Fibroblast of skin of back (primary cell): ENCODE measurements around the gene NRXN3.

Experiments used
- DNase-seq: peaks from one replicate; pipeline ENCODE4 v3.0.0-alpha.2; 2013

Gene NRXN3

DNA sequence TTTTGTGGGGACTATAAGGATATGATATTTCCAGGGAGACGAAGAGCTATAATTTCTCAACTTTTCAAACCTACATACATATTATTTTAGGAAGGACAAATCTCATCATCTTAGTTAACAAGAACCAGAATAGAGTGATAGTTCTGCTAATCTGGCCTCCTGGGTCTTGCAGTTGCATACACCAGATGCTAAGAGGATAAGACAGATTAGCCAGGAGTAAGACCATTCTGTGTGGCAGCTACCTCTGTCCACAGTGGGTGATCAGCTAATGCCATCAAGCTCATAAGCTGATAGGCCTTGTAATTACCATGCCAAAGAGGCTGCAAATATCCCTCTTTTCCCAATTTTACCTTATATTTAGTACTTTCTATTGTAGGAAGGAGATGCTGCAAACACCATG, 776.8 kb downstream of the NRXN3 start:
- no peak for DNase-seq

DNA sequence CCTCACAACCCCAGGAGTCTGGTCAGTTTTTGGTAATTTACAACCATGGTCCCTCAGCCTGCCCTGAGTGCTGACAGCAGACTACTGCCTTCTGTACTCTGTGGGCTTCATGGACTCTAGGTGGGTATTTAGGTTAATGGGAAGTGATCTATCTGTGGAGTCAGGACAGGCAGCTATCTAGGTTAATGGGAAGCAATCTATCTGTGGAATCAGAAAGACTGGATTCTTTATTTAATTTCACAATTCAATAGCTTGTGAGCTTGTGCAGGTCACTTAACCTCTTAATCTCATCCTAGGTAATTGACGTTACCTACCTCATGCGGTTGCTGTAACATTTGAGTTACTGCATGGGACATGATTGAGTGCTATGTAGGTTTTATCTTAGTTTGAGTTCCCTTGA, 777.5 kb downstream of the NRXN3 start:
- no peak for DNase-seq

DNA sequence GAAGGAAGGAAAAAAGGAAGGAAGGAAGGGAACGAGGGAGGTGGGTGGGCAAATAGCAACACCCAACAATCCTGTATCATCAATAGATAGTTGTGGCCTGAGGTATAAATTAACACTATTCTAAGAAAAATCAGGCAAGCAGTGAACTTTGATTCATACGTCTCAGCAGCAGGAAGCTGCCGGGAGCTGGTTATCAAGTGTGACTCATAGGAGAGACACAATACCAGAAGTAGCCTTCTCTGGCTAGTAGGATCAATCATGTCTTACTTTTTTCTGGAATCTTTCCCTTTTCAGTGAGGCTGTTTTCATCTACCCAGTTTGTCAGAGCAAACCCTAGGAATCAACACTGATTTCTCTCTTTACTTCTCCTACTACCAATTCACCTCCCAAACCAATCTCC, 780.5 kb downstream of the NRXN3 start:
- DNase-seq = peak; percentile 61

DNA sequence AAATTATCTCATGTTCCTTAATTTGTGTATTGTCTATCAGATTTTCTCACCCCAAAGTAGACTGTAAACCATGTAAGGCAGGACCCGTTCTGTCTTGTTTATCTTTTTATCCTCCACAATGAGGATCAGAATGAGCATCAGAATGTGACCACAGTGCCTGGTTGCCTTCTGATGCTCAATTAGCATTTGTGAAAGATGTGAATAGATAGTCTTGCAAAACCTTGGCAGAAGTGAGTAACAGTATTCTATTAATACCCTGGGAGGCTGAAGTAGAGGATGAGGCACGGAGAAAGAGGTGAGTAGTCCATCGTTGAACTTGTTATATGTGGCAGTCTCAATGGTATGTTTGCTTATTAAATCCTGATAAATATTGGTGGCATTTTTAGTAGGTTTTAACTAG, 781.4 kb downstream of the NRXN3 start:
- no peak for DNase-seq

DNA sequence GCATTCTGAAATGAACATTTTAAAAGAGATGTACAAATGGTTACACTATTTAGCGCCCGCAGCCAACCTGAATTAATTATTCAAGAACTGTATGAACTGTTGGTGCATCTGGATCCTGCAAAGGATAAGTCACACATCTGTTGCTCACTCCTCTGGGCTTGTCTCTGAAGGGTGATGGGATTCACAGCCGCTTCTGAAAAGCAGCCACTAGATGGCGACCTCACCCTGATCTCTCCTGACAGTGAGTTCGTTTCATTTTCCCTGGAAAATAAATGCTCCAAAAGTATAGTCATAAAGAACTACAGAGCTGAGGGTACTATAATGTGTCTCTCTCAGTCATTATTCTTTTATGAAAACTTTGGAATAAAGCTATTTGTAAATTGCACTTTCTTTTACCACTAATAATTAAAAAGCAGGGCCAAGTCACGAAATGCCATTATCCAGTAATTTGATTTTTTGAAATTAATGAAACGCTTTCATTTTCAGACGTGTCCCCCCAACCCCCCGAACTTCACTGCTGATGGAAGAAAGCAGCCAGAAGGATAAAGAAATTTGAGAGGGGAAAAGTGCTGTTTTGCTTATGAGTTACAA, 789.6 kb downstream of the NRXN3 start:
- DNase-seq = peak; percentile 79

DNA sequence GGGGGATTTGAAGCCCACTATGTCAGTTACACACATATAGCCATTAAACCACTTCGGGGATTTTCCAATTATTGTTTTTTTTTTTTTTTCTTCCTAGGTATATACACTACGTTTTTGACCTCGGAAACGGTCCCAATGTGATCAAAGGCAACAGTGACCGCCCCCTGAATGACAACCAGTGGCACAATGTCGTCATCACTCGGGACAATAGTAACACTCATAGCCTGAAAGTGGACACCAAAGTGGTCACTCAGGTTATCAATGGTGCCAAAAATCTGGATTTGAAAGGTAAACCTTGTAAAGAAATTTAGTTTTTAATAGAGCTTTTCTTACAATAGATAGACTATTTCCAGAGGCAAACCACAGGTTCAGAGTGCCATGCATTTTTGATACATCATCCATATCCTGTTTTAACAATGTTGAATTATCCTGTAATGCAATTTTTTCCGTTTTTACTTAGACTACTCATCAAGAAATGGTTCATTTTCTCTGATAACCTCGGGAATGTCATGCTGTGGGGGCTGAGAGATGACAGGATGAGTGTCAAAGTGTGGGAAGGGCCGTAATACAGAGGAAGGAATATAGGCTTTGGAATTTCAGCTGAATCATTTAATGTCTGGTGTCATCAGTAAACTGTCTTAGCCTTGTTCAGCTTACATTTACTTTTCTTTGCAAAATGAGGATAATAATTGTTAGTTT, 797.1 kb downstream of the NRXN3 start:
- peak; percentile 97 for DNase-seq

DNA sequence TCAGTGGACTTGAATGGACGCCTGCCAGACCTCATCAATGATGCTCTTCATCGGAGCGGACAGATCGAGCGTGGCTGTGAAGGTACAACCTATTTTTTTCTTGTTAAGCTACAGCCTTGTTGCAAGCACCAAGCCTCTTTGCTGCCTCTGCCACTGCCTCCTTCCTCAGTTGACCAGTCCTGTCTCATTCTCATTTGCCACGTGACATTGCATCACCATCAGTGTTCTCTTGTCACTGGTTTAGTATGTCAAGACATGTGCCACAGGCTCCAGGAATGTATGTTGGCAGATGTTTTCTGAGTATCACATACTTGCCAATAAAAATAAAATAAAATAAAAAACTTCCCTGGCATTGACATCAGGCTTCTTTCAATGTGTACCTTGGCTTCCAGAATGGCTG, 798.1 kb downstream of the NRXN3 start:
- peak; percentile 66 for DNase-seq

DNA sequence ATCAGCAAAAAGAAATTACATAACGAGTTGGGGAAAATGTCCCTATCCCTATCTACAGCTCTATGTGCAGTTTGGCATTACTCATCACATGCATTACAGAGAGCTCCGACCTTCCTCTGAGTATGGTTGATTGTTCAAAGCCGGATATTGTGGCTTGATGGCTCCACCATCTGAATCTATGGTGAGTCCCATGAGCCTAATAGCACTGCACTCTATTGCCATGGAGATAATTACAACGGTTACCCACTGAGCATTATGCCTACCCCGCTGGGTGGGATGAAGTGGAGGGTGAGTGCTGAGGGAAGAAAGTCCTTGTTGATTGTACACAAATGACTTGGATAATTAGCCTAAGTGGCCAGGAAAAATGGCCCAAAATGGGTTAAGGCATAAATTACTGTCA, 800.5 kb downstream of the NRXN3 start:
- DNase-seq = no peak

DNA sequence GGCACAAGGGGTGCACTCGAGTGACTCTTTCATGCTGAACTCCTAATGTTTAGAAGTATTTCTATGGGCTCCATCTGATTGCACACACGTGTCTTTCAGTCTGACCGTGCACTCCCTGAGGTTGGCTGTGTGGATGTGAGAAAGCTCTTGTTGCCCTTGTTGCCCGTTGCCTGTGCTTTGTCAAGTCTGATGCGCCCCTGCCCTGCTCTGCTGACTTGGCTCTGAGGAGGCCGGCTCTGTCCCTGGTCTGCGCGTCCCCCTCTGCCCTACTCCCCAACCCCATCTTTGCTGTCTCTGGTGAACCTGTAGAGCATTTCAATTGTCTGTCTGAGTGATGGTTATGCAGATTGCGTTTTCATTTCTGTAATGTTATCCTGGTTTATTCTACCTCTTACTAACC, 802.3 kb downstream of the NRXN3 start:
- no peak for DNase-seq

DNA sequence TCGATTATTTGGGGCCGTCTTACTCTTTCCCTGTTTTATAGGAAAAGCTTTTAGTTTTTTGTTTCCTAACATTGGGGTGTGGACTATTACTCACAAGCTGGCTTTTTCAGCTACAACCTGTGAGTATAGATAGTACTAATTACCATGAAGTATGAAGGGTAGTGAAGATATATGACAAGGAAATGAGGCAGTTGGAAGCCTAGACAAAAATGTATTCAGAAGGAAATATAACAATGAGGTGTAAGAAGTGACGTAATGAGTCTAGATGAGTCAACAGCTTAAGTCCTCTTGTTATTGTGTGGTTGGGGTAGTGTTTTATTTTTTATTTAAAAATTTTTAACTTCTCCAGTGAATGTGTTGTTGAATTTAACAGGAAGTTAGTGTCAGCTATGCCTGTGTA, 804.5 kb downstream of the NRXN3 start:
- DNase-seq = peak; percentile 73

DNA sequence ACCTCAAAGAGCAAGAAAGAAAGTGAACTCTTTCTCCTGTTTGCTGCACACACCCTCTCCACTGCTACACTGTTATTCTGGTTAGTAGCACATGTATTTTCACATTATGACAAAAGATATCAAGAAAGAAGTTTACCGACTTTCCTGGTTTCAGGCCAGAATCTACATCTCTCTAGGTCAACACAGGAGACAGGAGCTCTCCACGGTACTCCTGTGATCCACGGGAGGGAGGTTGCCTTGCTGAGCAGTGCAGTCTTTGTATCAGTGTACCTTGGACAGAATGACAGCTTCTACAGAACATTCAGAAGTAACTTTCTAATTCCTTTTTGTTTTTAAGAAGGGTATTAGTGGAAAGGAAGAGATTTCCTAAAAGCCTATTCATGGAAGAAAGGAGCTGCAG, 805.6 kb downstream of the NRXN3 start:
- DNase-seq = no peak

DNA sequence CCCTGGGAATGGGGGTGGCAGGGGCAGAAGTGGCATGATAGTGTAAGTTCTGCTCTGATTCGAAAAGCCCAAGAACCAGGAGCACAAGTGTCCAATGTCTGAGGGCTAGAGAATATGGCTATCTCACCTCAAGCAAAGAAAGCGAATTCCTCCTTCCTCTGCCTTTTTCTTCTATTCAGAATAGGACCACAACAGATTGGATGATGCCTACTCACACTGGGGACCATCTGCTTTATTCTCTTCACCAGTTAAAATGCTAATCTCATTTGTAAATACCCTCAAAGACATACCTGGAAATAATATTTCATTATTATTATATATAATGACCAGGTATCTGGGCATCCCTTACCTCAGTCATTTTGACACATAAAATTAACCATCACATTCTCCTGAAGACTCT, 808.7 kb downstream of the NRXN3 start:
- no peak for DNase-seq

DNA sequence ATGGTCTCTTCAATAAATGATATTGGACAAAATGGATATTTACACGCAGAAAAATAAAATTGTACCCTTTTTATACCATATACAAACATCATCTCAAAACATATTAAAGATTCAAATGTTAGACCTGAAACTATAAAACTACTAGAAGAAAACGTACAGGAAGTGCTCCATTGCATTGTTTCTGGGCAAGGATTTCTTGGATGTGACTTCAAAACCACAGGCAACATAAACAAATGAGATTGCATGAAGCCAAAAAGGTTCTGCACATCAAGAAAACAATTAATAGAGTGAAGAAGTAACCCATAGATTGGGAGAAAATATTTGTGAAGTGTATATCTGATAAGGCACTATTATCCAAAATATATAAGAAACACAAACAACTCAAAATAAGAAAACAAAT, 812.4 kb downstream of the NRXN3 start:
- no peak for DNase-seq

DNA sequence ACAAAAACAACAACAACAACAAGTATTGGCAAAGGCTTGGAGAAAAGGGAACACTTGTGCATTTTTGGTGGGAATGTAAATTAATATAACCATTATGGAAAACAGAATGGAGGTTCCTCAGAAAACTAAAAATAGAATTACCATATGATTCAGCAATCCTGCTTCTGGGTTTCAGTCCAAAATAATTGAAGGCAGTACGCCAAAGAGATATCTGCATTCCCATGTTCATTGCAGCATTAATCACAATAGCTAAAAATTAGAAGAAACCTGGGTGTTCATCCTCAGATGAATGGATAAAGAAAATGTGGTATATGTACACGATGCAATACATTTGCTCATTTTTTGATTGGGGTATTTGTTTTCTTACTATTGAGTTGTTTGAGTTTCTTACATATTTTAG, 813.0 kb downstream of the NRXN3 start:
- peak; percentile 72 for DNase-seq

DNA sequence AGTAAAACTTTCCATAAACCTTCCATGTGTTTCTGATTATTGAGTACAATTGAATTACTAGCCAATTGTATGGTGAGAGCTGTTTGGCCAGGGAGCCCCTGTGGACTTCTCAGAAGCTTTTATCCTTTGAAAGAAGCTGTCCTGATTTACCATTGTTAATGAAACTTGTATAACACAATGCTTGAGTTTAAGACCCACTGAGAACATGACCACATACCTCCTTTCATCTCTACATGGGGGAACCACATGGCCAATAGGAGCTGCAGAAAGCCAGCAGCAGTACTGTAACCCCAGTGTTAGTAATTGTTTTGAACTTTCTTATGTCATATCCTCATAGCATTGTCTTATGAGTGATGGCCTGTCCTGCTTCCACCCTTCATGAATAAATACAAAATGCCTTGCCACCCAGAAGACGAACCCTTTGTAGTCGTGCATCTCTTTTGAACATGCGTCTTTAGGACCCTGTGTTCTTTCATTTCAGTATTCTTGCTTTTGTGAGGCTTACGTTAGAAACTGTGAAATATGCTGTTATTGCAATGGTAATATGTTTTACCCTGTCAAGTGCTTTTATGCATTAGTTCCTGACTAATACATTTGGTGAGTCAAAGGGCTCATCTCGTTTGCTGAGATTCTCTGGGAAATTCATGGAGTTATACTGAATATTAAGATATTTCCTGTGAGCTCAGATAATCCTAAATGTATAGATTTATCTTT, 815.7 kb downstream of the NRXN3 start:
- peak; percentile 50 for DNase-seq

DNA sequence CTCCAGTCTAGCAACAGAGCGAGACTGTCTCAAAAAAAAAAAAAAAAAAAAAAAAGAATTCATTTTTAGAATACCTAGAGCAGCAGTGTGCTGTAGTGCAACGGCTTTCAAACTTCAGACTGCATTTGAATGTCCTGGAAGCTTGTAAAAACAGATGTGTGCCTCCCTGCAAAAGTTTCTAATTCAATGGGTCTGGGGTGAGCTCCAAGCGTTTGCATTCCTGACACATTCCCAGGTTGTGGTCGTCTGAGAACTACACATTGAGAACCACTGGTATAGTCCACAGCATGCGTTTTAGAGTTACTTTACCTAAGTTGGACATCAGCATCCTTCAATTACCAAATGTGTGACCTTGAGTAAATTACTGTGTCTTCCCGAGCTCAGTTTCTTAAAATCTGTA, 816.8 kb downstream of the NRXN3 start:
- no peak for DNase-seq

DNA sequence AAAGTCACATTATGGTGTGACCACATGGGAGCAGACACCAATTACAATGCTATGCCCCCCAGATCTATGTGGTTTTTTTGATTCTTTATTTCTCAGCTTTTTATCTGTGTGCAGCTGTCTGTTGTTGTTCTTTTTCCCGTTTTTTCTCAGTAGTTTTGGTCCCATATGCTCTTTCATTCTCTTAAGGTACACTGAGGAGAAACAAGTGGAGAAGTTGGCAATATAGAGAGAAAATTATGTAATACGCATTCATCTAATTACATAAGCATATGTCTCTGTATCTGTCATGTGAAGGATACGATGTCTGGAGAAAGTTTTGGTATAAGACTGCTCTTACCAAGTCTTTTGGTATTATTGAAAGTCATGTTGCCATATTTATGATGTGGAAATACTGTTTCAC, 819.0 kb downstream of the NRXN3 start:
- DNase-seq = no peak

DNA sequence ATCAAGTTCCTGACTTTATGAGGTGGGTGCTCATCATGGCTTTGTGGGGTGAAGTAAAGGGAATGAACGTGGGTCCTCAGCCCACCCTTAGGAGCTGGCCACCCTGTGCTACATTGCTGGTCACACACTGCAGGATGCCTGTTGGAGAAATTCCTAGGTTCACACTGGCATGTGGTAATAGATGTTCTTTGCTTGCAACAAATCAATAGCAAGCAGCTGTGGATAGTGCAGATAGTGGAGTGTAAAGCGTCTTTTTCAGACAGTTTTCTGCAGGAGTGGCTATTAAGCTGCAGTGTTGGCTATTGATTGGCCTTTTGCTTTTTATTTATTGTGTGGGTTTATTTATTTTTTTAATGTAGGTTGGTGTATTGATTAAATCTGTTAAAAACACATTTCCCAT, 822.7 kb downstream of the NRXN3 start:
- no peak for DNase-seq

DNA sequence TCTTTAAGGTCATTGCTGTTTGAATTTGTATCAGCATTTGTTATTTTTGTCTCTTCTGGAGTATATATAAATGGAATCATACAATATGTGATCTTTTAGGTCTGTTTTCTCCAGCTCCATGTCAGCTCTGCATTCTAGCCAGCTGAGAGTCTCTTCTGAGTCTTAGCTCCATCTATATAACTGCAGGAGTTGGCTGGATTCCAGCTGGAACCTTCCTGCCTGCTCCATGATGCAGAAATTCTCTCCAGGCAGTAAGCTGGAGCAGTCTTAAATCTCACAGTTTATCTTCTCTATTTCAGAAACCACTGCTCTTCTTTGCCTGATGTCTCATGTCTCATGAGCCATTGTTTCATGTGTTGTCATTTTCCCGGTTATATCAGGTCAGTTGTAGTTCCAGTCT, 827.6 kb downstream of the NRXN3 start:
- peak; percentile 44 for DNase-seq

DNA sequence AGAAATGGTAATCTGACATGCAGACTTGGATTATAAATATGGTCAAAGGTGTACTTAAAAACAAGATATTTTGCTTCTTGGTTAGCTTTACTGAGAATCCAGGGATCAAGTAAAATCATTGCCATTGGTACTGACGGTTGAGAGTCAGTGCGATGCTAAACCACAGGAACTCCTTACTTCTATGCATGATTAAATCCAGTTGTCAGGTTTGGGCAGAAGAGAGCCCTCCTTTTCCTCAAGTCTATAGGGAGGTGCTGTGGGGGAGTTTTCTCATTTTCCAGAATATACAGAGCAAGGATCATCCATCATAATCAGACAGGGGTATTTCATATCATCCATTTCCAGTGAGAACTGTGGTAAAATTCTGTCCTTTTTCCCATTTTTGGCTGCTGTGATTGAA, 839.1 kb downstream of the NRXN3 start:
- no peak for DNase-seq

DNA sequence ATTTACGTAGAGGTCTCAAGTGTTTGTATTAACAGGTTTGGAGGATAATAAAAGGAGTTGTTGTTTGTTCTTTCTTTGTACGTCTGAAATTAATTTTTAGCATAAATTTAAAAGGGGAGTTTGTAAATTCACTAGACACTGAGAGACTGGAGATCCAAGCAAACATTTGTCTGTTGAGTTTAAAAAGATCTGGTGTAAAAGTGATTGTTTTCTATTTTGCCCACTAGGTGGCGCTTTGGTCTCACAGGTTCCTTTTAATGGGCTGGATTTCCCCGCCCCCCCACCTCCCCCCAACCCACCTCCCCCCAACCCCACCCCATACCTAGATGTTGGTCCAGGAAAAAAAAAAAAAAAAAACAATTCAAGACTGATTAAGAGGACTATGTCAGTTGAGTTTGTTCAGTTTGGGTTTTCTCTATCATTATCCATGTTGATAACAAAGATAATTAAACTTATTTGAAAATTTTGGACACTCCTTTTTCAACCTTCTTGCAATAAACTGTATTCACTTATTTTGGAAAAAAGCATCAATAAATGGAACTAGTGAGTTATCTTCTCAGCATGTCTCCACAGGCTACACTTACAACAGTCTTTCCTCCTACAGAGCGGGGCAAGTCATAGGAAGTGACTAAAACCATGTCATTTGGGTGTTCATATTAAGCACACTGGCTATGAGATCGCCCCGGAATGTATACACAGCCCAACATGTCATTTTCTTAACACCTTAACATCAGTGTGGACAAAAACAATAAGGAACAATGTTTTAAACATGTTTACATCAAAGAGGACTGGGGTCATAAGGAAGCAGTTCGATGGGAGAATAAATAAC, 841.1 kb downstream of the NRXN3 start:
- peak; percentile 88 for DNase-seq

DNA sequence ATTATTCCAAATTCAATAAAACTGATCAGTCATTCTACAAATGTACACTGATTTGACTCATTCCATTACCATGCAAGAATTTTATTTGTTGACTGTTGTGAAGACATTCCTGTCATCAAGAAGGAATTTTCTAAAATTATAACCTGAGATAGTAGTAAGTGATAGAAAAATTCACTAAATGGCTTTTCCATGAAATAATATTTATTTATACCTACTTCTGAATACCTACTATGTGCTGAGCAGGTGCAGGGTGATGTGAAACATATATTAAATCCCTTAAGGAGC, 841.7 kb downstream of the NRXN3 start:
- peak; percentile 68 for DNase-seq

DNA sequence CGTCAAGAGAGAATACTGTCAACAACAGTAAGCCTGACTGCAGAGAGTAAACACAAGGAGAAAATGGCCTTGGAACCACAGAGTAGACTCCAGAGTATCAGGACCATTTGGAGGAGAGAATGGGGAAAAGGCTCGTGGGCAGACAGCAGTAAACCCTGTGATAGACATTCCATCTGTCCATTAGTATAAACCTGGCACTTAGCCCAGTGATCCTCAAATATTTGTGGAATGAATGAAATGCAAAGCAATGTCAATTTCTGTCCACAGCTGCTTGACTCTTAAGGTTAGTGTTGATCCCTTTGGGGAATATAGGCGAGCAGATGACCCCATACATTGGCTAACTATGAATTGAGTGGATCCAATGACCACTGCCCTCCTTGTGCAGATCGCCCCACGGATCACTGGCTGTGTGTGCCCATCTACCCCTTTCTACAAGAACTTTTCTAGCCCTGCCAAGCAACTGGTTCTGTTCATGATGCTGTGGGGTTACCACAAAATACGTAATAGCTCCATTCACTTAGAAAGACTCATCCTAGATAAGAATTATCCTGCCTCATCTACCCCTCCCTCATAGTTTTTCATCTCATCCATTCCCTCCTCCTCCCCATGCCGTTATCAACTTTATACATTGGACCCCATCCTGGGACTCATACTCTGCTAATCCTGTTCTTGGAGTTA, 846.8 kb downstream of the NRXN3 start:
- DNase-seq = peak; percentile 93
